ENCODE results near the gene TMEM59L.
A peak's percentile ranks its signal among the peaks of the same experiment; 100 is the strongest.
"Not testable (repeated sequence)": the region's sequence is repeated elsewhere in the genome, so short reads cannot be mapped to it uniquely, and the experiment has no call there.

TMEM59L gene

DNA sequence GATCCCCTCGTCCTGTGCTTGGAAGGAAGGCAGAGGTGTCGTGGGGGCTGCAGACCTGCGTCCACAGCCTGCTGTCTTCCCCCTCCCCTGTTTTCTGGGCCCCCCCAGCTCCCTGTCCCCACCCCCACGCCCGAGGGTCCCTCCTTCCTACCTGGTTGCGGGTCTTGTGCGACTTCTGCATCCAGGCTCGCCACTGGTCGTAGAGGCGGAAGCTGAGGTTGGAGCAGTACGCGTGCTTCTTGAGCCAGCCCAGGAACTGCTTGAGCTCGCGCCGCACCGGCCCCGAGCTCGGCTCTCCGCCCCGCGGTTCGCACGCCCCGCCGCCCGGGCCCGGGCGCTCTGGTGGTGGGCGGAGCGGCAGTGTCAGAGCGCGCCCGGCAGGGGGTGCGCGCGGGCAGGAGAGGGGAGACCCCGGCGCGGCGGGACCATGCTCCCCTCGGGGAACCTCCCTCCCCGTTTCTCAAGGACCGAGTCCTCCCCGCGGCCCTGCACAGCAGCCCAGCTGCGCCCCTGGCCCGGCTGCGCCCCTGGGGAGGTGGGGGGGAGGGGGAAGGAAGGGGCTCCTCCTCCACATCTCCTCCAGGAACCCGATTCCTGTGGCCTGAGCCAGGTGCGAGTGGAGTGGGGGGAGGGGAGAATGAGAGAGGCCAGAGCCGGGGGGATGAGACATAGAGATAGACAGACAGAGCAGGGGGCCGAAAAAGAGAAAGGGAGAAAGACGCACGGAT lies 18.4 kb upstream of the TMEM59L start:
- peak; percentile 79 for DNase-seq (ENCODE audit: low spot score)

DNA sequence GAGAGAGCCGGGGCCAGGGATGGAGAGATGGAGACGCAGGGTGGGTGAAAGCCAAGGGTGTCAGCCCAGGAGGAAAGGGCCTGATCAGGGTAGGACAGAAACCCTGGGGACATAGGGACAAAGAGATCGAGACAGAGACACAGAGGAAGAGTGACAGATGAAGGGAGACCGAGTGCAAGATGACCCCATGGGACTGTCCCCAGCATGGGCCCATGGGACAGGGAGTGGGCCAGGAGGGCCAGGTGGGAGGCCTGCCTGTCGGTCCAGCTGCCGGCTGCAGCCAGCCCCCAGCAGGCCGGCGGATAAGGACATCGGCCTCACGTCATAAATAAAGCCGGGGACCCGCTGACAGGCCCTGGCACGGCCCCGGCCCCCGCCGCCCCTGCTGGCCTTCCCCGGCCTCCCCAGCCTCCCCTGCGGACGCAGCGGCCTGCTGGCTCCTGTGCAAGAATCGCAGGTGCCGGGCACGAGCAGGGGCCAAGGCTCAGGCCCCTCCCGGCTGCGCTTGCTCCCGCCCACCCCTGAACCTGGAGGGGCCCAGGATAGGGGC lies 17.8 kb upstream of the TMEM59L start:
- DNase-seq (ENCODE audit: low spot score), result no peak

DNA sequence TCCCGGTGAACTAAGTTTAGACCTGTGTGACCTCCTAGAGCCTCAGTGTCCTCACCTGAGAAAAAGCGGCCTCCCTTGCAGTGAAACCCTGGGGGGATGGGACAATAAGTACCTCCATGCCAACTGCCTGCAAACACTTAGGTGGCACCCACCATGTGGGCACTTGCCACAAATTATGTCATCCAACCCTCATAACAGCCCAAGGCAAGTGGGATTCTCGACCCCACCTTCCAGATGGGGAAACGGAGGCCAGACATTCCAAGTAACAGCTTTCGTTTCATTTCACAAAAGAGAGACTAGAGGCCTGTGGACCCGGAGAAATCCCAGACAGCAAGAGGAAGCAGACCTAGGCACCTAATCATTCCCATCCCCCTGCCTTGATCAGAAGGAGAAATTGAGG lies 17.2 kb upstream of the TMEM59L start:
- DNase-seq (ENCODE audit: low spot score), result no peak

DNA sequence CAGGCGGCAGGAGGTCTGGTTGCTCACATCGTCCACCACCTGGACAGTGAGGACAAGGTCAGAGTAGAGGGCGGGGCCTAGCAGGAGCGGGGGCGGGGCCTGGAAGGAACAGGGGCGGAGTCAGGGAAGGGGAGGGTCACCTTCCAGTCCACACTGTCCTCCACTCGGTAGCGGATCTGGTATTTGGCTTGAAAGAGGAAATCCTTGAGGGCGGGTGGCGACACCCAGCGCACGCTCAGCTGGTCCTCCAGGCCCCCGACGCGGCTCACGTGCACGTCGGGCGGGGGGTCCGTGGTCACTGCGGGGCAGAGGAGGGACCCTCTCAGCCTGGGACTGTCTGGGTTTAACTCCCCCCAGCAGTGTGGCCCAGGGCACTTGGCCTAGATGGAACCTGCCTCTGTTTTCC lies 15.9 kb upstream of the TMEM59L start:
- no peak for DNase-seq (ENCODE audit: low spot score)

DNA sequence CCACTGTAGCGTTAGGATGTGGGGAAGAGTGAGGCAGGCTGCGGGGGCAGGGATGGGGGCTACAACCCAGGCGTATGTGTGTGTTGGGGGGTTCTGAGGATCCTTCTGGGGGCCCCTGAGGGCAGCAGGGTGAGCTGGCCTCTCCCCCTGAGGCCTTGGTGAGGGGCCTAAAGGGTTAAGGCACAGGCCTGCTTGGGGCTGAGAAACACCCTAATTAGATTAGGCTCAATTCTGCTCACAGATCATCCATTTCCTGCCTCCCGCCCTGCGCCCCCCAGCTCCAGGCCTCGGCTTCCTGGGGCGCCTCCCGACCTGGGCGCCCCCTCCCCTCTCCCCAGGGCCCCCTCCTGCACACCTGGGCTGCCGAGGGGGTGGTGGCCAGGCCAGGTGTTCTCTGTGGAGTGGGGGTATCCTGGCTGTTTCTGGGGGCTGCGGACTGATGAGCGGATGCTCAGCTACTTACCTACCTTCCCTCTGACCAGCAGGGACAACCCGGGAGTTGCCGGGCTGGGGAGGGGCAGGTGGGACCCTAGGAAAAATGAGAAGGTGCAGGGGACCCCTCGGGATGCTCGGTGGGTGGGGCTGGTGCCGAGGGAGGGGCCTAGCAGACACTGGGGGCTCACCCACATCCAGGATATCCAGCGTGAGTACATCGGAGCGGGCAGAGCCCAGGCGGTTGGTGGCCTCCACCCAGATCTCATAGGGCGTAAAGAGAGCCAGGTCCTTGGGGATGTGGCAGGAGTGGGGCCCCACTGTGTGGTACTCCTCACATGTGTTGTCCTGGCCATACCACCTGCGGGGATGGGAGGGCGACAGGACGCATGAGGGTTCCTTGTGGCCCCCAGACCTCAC lies 14.6 kb upstream of the TMEM59L start:
- no peak for DNase-seq (ENCODE audit: low spot score)

DNA sequence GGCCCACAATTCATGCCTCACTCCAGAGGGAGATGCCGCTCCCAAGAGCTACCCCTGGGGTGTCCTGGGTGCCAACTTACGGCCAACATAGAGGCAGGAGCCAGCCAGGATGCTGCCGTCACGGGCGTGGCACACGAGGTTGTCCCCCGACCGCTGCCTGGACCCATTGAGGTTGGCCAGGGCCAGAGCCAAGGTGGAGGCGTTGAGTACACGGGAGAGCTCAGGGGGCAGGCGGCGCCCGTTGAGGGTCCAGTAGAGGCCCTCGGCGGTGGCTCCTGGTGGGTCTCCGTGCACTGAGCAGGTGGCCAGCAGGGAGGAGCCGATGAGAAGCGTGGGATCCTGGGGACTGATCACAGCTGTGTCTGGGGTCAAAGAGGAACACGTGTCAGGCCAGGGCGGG lies 13.2 kb upstream of the TMEM59L start:
- no peak for DNase-seq (ENCODE audit: low spot score)

DNA sequence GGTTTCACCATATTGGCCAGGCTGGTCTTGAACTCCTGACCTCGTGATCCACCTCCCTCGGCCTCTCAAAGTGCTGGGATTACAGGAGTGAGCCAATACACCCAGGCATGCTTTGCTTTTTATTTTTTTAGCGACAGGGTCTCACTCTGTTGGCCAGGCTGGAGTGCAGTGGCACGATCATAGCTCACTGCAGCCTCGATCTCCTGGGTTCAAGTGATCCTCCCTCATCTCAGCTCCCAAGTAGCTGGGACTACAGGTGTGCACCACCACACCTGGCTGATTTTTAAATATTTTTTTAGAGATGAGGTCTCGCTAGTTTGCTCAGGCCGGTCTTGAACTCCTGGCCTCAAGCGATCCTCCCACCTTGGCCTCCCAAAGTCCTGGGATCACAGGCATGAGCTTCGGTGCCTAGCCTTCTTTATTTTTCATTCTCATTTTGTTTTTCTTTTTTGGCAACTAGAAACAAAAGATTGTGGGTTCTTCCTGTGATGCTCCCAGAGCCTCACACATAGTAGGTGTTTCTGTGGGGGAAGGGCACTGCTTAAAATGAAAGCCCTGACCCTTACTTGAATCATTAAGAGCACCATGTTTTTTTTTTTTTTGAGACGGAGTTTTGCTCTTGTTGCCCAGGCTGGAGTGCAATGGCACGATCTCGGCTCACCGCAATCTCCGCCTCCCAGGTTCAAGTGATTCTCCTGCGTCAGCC lies 11.8 kb upstream of the TMEM59L start:
- not testable (repeated sequence) for DNase-seq (ENCODE audit: low spot score)

DNA sequence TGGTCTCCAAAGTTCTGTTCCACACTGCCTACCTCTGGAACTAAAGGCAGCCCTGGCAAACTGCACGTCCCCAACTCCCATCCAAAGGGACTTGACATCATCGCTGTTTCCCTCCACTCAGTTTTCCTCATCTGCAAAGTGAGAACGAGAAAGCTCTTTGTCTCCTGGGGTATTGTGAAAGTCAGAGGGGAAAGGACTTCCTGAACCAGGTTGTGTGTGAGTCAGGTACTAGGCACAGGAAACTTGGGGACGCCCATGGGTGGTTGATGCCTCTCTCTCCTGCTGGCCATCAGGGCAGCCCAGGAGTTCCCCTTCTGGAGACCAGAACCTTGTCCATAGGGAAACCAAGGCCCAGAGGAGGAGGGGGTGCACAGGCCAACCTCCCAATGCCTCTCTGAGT lies 10.8 kb upstream of the TMEM59L start:
- no peak for DNase-seq (ENCODE audit: low spot score)

DNA sequence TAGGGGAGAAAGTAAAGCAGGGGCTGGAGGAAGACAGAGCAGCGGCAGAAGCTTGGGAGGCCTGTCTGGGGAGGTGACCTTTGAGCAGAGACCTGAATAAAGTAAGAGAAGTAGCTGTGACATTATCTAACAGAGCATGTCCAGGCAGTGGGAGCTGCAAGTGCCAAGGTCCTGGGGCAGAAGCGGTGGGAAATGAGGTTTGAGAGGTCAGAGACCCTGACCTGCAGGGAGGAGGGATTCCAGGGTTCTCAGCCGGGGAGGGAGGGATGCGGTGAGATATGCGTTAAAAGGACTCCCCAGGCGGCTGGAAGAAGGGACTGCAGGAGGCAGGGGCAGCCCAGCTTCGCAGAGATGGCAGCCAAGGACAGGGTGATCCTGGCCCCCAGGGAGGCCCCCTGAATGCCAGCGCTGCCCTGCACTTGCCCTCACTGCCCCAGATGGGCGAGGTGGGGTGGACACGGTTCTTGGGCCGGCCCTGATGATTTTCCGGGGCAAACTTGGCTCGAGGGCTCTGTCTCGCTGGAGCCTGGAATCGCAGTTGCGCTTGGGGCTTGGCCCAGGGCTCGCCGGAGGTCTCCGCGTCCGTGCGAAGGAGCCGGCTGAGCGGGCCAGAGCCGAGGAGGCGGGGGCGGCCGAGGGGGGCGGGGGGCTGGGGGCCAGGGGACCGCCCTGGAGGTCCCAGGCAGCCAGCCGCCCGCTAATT lies 9.3 kb upstream of the TMEM59L start:
- no peak for DNase-seq (ENCODE audit: low spot score)

DNA sequence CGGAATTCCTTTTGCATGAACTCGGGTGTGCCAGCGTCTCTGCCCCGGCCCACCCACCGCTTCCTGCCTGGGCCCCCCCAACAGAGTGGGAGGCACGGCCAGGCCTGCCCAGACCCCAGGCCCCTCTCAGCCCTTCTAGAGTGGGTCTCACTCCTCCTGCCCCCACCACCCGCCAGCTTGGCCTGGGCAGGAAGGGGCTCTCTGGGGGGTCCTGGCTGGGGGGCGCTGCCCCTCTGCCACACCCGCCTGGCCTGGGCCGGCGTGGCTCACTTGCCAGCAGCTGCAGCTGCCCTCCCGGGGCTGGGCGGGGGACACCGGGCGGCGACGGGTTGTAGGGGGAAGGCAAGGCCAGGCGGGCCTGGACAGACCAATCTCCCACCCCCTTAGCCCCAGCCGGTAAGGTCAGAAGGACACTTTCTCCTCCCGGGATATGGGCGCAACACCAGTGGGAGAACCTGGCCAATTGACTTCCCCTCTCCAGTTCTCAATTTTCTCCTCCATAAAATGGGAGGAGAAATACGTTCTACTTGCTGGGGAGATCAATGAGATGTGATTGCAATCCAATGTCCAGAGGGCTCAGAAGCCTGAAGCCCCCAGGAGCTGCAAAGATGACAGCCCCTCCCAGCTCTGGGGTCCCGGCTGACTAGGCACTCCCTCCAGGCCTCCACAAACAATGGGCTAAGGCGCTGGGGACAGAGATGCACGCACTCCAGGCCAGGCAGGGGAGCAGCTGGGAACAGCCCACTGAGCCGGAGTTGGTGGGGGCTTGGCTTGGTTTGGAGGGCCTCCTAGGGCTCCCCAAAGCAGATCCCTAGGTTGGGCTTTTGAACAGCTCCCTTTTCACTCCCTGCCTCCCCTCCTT lies 8.5 kb upstream of the TMEM59L start:
- DNase-seq (ENCODE audit: low spot score), result no peak

DNA sequence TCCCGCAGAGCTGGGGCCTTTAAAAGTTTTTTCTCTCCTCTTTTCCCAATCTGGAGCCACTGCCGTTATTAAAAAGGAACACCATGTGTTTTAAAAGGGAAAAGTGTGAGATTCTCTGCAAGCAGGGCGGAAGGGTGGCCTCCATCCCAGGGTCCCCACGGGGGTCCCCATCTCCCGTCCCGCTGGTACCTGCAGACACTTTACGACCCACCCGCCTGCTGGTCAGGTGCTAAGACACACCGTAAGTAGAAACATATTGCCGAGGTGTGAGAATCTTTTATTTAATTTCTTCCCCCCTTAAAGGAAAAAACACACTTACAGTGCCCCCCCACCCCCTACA lies 7.9 kb upstream of the TMEM59L start:
- no peak for DNase-seq (ENCODE audit: low spot score)

DNA sequence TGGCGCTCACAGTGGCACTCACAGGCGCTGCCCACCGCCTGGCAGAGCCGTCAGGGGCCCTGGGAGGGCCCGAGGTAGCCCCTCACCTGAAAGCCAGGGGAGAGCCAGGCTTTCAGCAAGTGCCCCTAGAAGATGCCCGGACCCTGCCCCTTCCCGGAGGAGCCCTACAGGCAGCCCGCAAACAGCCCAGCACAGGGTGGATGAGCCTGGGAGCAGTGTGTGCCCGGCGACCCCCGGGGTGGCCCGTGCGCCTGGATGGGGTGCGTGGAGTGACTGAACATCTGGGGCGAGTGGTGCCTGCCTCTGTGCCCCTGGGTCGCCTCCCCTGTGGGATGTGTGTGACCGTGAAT lies 7.5 kb upstream of the TMEM59L start:
- no peak for DNase-seq (ENCODE audit: low spot score)

DNA sequence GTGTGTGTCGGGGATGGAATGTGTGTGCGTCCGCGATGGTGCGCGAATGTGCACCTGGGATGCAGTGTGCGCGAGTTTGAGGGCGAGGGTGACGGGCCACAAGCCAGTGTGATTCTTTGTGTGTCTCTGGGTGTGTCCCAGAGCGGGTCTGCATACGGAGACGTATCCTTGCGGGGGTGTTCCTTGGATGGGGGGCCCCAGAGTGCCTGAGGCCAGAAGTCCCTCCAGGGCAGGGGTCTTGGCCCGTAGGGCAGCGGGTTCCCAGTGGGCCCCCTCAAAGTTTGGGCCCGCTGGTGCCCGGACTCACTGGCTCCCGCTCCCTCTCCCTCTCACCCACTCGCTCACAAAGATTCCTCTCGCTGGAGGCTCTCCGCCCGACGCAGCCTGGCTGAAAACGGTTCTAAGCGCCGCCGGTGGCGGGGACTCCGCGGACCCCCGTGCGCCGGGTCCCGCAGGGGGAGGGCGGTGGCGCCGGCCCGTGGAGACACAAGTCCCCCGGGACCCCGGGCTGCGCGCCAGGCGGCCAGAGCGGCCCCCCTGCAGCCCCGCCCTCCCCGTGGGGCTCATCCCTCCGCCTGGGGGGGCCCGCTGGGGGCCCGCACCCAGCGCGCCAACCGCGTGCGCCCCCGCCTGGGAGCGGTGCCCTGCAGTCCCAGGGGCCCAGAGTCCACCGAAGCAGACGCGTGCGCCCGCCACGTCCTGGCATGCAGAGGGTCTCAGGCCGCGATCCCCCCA lies 7.0 kb upstream of the TMEM59L start:
- no peak for DNase-seq (ENCODE audit: low spot score)

DNA sequence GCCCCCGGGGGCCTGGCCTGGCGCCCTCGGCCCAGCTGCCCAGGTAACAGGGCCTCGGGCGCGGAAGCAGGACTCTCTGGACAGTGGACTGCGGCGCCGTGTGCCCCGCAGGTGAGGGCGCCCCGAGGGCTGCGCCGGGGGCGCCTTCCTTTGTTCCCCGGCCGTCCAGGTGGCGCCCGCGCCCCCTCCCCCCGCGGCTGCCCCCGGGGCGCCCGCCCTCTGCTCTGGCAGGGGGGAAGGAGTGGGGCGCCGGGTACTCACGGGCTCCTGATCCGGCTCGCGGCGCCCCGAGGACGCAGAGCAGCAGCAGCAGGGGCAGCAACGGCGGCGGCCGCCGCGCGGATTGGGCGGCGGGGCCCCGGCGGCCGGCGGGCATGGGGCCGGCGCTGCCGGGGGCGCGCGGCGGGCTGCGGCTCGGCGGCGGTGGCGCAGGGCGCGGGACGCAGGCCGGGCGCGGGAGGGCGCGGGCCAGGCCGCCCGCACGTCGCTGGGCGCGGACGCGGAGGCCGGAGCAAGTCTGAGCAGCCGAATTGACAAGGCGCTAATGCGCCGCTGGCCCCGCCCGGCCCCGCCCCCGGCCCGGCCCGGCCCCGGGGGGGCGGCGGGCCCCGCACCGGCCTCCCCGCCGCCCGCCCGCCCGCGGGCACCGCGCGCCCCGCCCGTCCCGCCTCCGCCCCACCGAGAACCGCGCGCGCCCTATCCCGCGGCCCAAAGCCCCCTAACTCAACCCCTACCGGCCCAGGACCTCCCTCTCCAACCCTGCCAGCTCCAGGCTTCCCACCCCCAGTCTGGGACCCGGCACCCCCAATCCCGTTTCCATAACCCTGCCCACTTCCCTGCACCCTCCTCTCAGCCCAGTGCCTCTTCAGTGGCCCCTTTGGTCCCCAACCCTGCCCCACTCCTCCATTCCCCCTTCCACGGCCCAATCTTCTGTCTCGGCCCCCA lies 6.1 kb upstream of the TMEM59L start, which contains the start of gene CRLF1:
CRLF1 (minus strand) TSS at position 519 of the 945 bp plus-strand sequence; CDS start at position 376, 143 bp downstream.
- no peak for DNase-seq (ENCODE audit: low spot score)

DNA sequence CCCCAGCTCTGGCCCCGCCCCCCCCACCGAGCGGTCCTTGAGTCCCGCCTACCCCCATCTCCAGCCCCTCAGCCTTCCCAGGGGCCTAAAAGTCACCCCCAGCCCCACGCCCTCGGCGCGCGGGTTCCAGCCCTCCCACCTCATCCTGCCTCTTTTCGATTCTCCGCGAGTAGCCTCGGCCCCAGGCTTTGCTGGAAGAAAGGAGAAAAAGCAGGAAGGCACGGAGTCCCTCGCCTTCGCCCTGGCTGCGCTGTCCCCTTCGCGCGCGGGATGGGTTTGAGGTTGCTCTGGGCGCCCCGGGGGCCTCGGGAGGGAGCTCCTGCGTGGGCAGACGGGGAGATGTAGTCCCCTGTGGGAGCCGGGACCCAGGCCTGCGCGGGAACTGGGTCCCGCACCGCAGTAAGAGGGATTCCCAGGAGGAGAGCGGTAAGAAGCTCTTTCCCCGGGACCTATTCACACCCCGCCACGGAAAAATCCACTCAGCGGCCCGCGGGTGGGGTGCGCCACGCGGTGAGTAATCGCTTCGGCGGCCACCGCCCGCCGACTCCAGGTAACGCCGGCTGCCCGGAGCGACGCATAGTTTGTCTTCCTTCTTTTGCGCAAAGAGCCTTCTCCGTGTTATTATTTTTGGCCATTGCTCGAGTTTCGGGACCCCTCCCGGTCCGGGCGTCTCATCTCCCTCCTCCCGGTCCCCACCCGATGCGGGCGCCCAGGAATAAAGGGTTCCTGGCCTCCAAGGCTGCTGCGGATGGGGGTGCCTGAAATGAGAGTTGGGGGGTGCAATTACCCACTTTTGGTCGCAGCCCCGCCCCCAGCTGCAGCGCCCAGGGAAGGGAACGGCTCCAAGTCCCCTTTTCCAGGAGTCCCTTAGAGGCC lies 5.2 kb upstream of the TMEM59L start:
- DNase-seq (ENCODE audit: low spot score), result no peak

DNA sequence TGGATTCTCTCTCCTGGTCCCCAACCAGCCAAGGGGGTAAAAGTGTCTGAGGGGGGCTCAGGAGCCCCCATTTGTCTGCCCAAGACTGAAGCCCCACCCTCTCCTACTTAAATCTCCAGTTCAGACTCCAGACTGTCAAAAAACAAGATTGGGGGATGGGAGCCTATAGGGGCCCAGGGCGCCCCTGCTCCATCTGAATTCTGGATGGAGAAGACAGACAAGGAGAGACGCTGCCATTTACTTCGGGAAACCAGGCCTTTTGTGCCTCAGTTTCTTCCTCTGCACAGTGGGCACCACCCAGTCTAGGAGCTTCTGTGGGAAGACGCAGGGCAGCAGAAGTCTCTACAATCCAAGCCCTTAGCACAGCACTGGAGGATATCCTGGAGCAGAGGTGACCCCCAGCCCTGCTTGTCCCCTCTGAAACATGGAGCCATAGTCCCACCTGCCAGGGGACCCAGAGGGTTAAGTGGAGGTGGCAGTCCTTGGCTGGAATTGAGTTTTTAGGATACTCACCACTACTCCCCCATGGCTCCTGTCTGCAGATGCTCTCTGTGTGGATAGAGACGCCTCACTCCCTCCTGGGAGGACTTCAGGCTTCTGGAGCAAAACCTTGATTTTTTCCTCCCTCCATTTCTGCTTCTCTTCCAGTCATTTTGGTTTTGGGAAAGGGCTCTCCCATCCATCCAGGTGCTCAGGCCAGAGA lies 4.4 kb upstream of the TMEM59L start:
- DNase-seq (ENCODE audit: low spot score), result no peak

All from RKO (cell line).